HepG2 (cell line): Measurements from ENCODE around the gene URI1. TPM values are rescaled to one million over a fixed set of nuclear protein-coding genes. Genes with fewer than 3 reads are reported as not detected.

Source experiments
- ATAC-seq: fragments of 200-7000 bp; cut with Tn5 transposase; 3 replicates; pipeline ENCODE4 v1.9.1; 2020; ENCODE audit warnings: mild to moderate bottlenecking, moderate library complexity
- BruUV-seq: library from RNA; stranded (reverse); fragments of 400-500 nt; replicated peaks from 2 replicates; lab custom pipeline; 2021; lab: Mats Ljungman, UMichigan
- CTCF ChIA-PET: fragments of 300-600 bp; formaldehyde crosslinking; extraction: SDS; loops from one replicate; lab custom pipeline; 2021; ENCODE audit warnings: low total read pairs, inconsistent platforms, low intra/inter-chr PET ratio; lab: Yijun Ruan, JAX
- POLR2A ChIA-PET: fragments of 350-600 bp; sonication (Branson Sonifier 250); formaldehyde crosslinking; loops from one replicate; lab custom pipeline; 2020; ENCODE audit warnings: antibody characterized with exemption, inconsistent platforms; lab: Yijun Ruan, JAX
- DNase-seq: peaks from one replicate; pipeline ENCODE4 v3.0.0-alpha.2; 2015; ENCODE audit warnings: low spot score
- FAIRE-seq: peaks from 3 replicates; lab custom pipeline; 2011; peaks lifted over from hg19 to GRCh38; lab: Jason Lieb, UNC
- H2AFZ ChIP-seq: one replicate; pipeline ENCODE4 v1.6.1; 2011; ENCODE audit warnings: low read length, inconsistent platforms
- H3K27ac ChIP-seq: fragments of 300-600 bp; 3 replicates; pipeline ENCODE4 v1.8.0; 2011; ENCODE audit warnings: mixed run types, mild to moderate bottlenecking, mixed read lengths, low read length, inconsistent platforms; ENCODE audit not compliant: insufficient read depth; ENCODE audit errors: extremely low read length
- H3K27me3 ChIP-seq, 2 experiments: fragments of 200-600 bp in 1 of 2; 2 replicates in 1 of 2; 3 replicates in 1 of 2; pipeline versions ENCODE4 v1.6.0 to v1.8.0; 2011; ENCODE audit warnings: low read length in 2 of 2, mild to moderate bottlenecking in 2 of 2, moderate library complexity in 2 of 2, inconsistent platforms in 1 of 2; ENCODE audit not compliant: insufficient read depth in 2 of 2, control insufficient read depth in 1 of 2
- H3K36me3 ChIP-seq, 2 experiments: fragments of 200-600 bp in 1 of 2; replicated peaks in 1 of 2; 2 replicates in 1 of 2; 3 replicates in 1 of 2; pipeline versions ENCODE4 v1.5.1 to v1.8.0; 2011; ENCODE audit warnings: low read length in 2 of 2, inconsistent platforms in 1 of 2; ENCODE audit not compliant: insufficient read depth in 2 of 2, control insufficient read depth in 1 of 2
- H3K4me1 ChIP-seq: 2 replicates; pipeline ENCODE4 v1.5.1; 2012; ENCODE audit warnings: low read length, inconsistent platforms; ENCODE audit not compliant: insufficient read depth
- H3K4me2 ChIP-seq: 2 replicates; pipeline ENCODE4 v1.6.0; 2011; ENCODE audit warnings: low read depth, low read length, inconsistent platforms
- H3K4me3 ChIP-seq, 3 experiments: fragments of 200-600 bp in 1 of 3; sonication (generic), shearing (Covaris generic) in 1 of 3; replicated peaks in 1 of 3; 2 replicates each; pipeline ENCODE4 v1.5.1; 2011 to 2016; ENCODE audit warnings: low read length in 3 of 3, inconsistent platforms in 2 of 3, low read depth in 2 of 3, mild to moderate bottlenecking in 2 of 3, control low read depth in 1 of 3, mixed read lengths in 1 of 3; ENCODE audit not compliant: insufficient read depth in 1 of 3
- H3K79me2 ChIP-seq: one replicate; pipeline ENCODE4 v1.6.1; 2011; ENCODE audit warnings: low read length, inconsistent platforms; ENCODE audit not compliant: insufficient read depth
- H3K9ac ChIP-seq: 2 replicates; pipeline ENCODE4 v1.6.0; 2011; ENCODE audit warnings: mild to moderate bottlenecking, low read depth, low read length, inconsistent platforms; ENCODE audit not compliant: insufficient read depth
- H3K9me3 ChIP-seq: 2 replicates; pipeline ENCODE4 v1.5.1; 2012; ENCODE audit warnings: mild to moderate bottlenecking, low read length
- H4K20me1 ChIP-seq: 2 replicates; pipeline ENCODE4 v1.6.0; 2011; ENCODE audit warnings: inconsistent platforms, mild to moderate bottlenecking, low read length, moderate library complexity; ENCODE audit not compliant: insufficient read depth
- ATF7-NPFF ChIP-seq: sonication (generic); formaldehyde crosslinking; IDR thresholded peaks from 2 replicates; pipeline ENCODE4 v1.8.1; 2023; ENCODE audit warnings: mild to moderate bottlenecking, low read depth, missing genetic modification reagents, moderate library complexity
- ATM ChIP-seq: fragments of 450-650 bp; IDR thresholded peaks from 2 replicates; pipeline ENCODE4 v1.7.1; 2017; ENCODE audit warnings: mild to moderate bottlenecking, borderline replicate concordance
- HNF4G ChIP-seq, 2 experiments: sonication (generic) in 1 of 2; formaldehyde crosslinking in 1 of 2; IDR thresholded peaks; 2 replicates each; pipeline versions ENCODE4 v1.4.0 to v1.6.1; 2011 to 2020; ENCODE audit warnings: borderline replicate concordance in 2 of 2, low read depth in 2 of 2, mild to moderate bottlenecking in 2 of 2, low read length in 1 of 2, missing genetic modification reagents in 1 of 2, moderate library complexity in 1 of 2
- IKZF4 ChIP-seq: sonication (generic); formaldehyde crosslinking; IDR thresholded peaks from 2 replicates; pipeline ENCODE4 v1.5.1; 2020; ENCODE audit warnings: borderline replicate concordance, mild to moderate bottlenecking, low read depth, missing genetic modification reagents; ENCODE audit errors: not compliant biosample characterization
- RELA ChIP-seq: sonication (generic); formaldehyde crosslinking; IDR thresholded peaks from 2 replicates; pipeline ENCODE4 v1.4.0; 2020; ENCODE audit warnings: missing genetic modification reagents
- SMYD3 ChIP-seq: sonication (generic); formaldehyde crosslinking; IDR thresholded peaks from 2 replicates; pipeline ENCODE4 v1.8.1; 2023; ENCODE audit warnings: mild to moderate bottlenecking, missing genetic modification reagents
- THAP11 ChIP-seq: IDR thresholded peaks from 2 replicates; pipeline ENCODE4 v1.6.1; 2016; ENCODE audit warnings: missing biosample characterization, missing genetic modification reagents
- ZNF207 ChIP-seq: fragments of 450-650 bp; IDR thresholded peaks from 2 replicates; pipeline ENCODE4 v1.6.1; 2016; ENCODE audit warnings: antibody characterized with exemption, borderline replicate concordance
- ZNF34 ChIP-seq: sonication (generic); formaldehyde crosslinking; IDR thresholded peaks from 2 replicates; pipeline ENCODE4 v1.4.0; 2020; ENCODE audit warnings: mild to moderate bottlenecking, missing genetic modification reagents, borderline replicate concordance
- ZNF367 ChIP-seq: sonication (generic); formaldehyde crosslinking; IDR thresholded peaks from 2 replicates; pipeline ENCODE4 v1.4.0; 2020; ENCODE audit warnings: missing genetic modification reagents, borderline replicate concordance
- ZNF614 ChIP-seq: IDR thresholded peaks from 2 replicates; pipeline ENCODE4 v1.6.1; 2018; ENCODE audit warnings: missing biosample characterization, missing genetic modification reagents, inconsistent platforms, borderline replicate concordance
- ZNF75D ChIP-seq: sonication (generic); formaldehyde crosslinking; IDR thresholded peaks from 2 replicates; pipeline ENCODE4 v1.8.1; 2023; ENCODE audit warnings: missing genetic modification reagents, mild to moderate bottlenecking, borderline replicate concordance
- ZNF891 ChIP-seq: sonication (generic); formaldehyde crosslinking; IDR thresholded peaks from 2 replicates; pipeline ENCODE4 v1.5.0; 2020; ENCODE audit warnings: mild to moderate bottlenecking, missing genetic modification reagents
- WGBS: methylation state at CpG from one replicate; pipeline ENCODE4 v1.1.6; 2017; ENCODE audit warnings: low lambda C conversion rate; 5-methylcytosine and 5-hydroxymethylcytosine counted together
- in situ Hi-C: cut with HindIII; loops from 2 replicates; pipeline ENCODE4 v1.10.0; 2017; ENCODE audit warnings: low pct_unique_long_range_greater_than_20kb; ENCODE audit not compliant: extremely low pct_ligation_motif_present
- intact Hi-C: fragments of 100-400 bp; cut with micrococcal nuclease; formaldehyde crosslinking; loops from one replicate; pipeline ENCODE4 v1.10.0; 2022; ENCODE audit not compliant: unreplicated experiment
- polyA plus RNA-seq, 8 experiments: library from polyadenylated mRNA; depleted of rRNA in 3 of 8; stranded (reverse) in 7 of 8; unstranded in 1 of 8; fragments of >200 nt; fragmentation: Illumina TruSeq in 4 of 8; extraction: Trizol in 4 of 8; gene quantifications; 2 replicates each; pipeline versions ENCODE4 v1.2.1 to v1.2.3, GENCODE V29; 2011 to 2016; ENCODE audit warnings: low read depth in 4 of 8, missing spikeins in 1 of 8, mixed read lengths in 1 of 8; ENCODE audit not compliant: insufficient read depth in 1 of 8
- total RNA-seq, 5 experiments: library from RNA; depleted of rRNA; stranded (reverse); fragments of >200 nt; fragmentation: Illumina TruSeq; extraction: Trizol; gene quantifications; 2 replicates each; pipeline ENCODE4 v1.2.3, GENCODE V29; 2016; ENCODE audit warnings: low read depth in 1 of 5
- TF ChIP-seq, protein P1 (sequence below): sonication (generic); formaldehyde crosslinking; IDR thresholded peaks from 2 replicates; pipeline ENCODE4 v1.4.0; 2020; ENCODE audit warnings: missing genetic modification reagents
- TF ChIP-seq, protein P2 (sequence below): sonication (generic); formaldehyde crosslinking; IDR thresholded peaks from 2 replicates; pipeline ENCODE4 v1.4.0; 2020; ENCODE audit warnings: mild to moderate bottlenecking, missing genetic modification reagents
- TF ChIP-seq, protein P3 (sequence below): IDR thresholded peaks from 2 replicates; pipeline ENCODE4 v1.6.1; 2016; ENCODE audit warnings: missing compliant biosample characterization, missing genetic modification reagents, borderline replicate concordance

The URI1 gene
- total and polyA plus RNA-seq, 2 of the 13 experiments (the other 11 are each of a cell fraction or from before 2014, with no cell fraction given): 43.6 to 67.9 TPM

DNA sequence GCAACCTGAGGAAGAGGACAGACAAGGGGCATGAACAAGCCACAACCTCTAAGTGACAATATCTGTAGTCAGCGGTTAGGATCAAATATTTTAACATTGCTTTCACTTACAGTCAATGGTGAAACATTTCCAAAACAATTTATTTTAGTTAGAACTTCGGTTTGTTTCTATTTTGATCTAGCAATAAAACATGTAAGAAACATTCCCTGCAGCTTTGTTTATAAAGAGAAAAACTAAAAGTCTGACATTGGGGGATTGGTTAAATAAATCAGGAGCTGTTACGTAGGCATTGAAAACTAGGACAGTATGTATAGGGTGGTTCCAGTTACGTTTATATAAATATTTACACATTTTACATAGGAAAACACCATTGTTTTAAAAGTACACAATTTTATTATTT is 3.4 kb downstream of the URI1 start:
- 84% methylated on average over 4 of the region's 4 CpGs for WGBS
- peaks cover 31% of the 10 kb centered on the region for H4K20me1 ChIP-seq
- H3K79me2 ChIP-seq: peaks cover 69% of the 10 kb centered on the region
- in situ Hi-C loops (no loop called here), intact Hi-C loops (no loop called here)
- DNase-seq (no peak), ATAC-seq (no peak), FAIRE-seq (no peak)
- peak overlapping the region; percentile 66 for H3K4me2 ChIP-seq
- TF ChIP-seq ATM (no peak), HNF4G (IDR thresholded peaks at IDR 0.05; ENCODE audit: borderline replicate concordance, low read depth, low read length) (no peak), HNF4G (CRISPR knock-in tag; IDR thresholded peaks at IDR 0.05; ENCODE audit: borderline replicate concordance, low read depth) (no peak), IKZF4 (CRISPR knock-in tag) (no peak), ZNF367 (CRISPR knock-in tag) (no peak), SMYD3 (no peak), ZNF207 (no peak), ZNF75D (no peak), ATF7-NPFF (no peak), ZNF891 (CRISPR knock-in tag) (no peak), ZNF614 (CRISPR knock-in tag) (no peak), THAP11 (no peak), ZNF34 (CRISPR knock-in tag) (no peak), RELA (no peak)
- TF ChIP-seq, protein P1, sequence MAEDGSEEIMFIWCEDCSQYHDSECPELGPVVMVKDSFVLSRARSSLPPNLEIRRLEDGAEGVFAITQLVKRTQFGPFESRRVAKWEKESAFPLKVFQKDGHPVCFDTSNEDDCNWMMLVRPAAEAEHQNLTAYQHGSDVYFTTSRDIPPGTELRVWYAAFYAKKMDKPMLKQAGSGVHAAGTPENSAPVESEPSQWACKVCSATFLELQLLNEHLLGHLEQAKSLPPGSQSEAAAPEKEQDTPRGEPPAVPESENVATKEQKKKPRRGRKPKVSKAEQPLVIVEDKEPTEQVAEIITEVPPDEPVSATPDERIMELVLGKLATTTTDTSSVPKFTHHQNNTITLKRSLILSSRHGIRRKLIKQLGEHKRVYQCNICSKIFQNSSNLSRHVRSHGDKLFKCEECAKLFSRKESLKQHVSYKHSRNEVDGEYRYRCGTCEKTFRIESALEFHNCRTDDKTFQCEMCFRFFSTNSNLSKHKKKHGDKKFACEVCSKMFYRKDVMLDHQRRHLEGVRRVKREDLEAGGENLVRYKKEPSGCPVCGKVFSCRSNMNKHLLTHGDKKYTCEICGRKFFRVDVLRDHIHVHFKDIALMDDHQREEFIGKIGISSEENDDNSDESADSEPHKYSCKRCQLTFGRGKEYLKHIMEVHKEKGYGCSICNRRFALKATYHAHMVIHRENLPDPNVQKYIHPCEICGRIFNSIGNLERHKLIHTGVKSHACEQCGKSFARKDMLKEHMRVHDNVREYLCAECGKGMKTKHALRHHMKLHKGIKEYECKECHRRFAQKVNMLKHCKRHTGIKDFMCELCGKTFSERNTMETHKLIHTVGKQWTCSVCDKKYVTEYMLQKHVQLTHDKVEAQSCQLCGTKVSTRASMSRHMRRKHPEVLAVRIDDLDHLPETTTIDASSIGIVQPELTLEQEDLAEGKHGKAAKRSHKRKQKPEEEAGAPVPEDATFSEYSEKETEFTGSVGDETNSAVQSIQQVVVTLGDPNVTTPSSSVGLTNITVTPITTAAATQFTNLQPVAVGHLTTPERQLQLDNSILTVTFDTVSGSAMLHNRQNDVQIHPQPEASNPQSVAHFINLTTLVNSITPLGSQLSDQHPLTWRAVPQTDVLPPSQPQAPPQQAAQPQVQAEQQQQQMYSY (CRISPR knock-in tag): no peak
- TF ChIP-seq, protein P2, sequence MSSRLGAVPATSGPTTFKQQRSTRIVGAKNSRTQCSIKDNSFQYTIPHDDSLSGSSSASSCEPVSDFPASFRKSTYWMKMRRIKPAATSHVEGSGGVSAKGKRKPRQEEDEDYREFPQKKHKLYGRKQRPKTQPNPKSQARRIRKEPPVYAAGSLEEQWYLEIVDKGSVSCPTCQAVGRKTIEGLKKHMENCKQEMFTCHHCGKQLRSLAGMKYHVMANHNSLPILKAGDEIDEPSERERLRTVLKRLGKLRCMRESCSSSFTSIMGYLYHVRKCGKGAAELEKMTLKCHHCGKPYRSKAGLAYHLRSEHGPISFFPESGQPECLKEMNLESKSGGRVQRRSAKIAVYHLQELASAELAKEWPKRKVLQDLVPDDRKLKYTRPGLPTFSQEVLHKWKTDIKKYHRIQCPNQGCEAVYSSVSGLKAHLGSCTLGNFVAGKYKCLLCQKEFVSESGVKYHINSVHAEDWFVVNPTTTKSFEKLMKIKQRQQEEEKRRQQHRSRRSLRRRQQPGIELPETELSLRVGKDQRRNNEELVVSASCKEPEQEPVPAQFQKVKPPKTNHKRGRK: no peak
- TF ChIP-seq, protein P3, sequence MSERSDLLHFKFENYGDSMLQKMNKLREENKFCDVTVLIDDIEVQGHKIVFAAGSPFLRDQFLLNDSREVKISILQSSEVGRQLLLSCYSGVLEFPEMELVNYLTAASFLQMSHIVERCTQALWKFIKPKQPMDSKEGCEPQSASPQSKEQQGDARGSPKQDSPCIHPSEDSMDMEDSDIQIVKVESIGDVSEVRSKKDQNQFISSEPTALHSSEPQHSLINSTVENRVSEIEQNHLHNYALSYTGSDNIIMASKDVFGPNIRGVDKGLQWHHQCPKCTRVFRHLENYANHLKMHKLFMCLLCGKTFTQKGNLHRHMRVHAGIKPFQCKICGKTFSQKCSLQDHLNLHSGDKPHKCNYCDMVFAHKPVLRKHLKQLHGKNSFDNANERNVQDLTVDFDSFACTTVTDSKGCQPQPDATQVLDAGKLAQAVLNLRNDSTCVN: no peak
- no peaks in the 10 kb centered on the region for H3K36me3 ChIP-seq
- CTCF ChIA-PET: no interaction called here
- H3K27me3 ChIP-seq: no peaks in the 10 kb centered on the region
- BruUV-seq: no TSS peak
- POLR2A ChIA-PET: interaction anchor here (0.5 kb wide), 1 partner anchor 101 kb away, joined by 3 read pairs; no protein-coding TSS in a partner anchor
- H3K4me3 ChIP-seq: no peak overlapping the region
- peaks cover 60% of the 10 kb centered on the region for H3K4me1 ChIP-seq
- H3K9ac ChIP-seq: peak overlapping the region; percentile 45
- H2AFZ ChIP-seq: no peak overlapping the region
- no peaks in the 10 kb centered on the region for H3K9me3 ChIP-seq
- no peak overlapping the region for H3K27ac ChIP-seq
